ENCODE data around the gene OPCML. TPM values are rescaled to one million over a fixed set of nuclear protein-coding genes. Genes with fewer than 3 reads are reported as not detected.

OPCML gene
- total RNA-seq, 1 donor from 2014 or later = not detected

- intact Hi-C loops (cut with micrococcal nuclease) = no loop called here
- TF ChIP-seq CTCF (IDR thresholded peaks at IDR 0.05) = no peak
- ChIA-PET POLR2A (no interaction called here), CTCF (no interaction called here)
- Mint-ChIP-seq H3K27me3 (no peaks in the 10 kb centered on the region), H3K27ac (no peak overlapping the region), H3K36me3 (ENCODE audit: low read depth) (no peaks in the 10 kb centered on the region), H3K4me3 (no peak overlapping the region), H3K9me3 (no peaks in the 10 kb centered on the region), H3K4me1 (no peaks in the 10 kb centered on the region)
- DNase-seq (no peak), ATAC-seq (ENCODE audit: low read depth) (no peak)
Measured at GRCh38 chr11:133048270-133048669, 484.0 kb downstream of the OPCML start.

- ATAC-seq (ENCODE audit: low read depth) (no peak), DNase-seq (no peak)
- CTCF ChIA-PET = no interaction called here
- Mint-ChIP-seq H3K36me3 (ENCODE audit: low read depth) (no peaks in the 10 kb centered on the region), H3K4me3 (no peak overlapping the region), H3K9me3 (no peaks in the 10 kb centered on the region), H3K27ac (no peak overlapping the region), H3K27me3 (no peaks in the 10 kb centered on the region), H3K4me1 (no peaks in the 10 kb centered on the region)
- POLR2A ChIA-PET = no interaction called here
- intact Hi-C loops (cut with micrococcal nuclease) = no loop called here
- no peak for TF ChIP-seq CTCF (IDR thresholded peaks at IDR 0.05)
Measured at GRCh38 chr11:133047771-133048115, 484.6 kb downstream of the OPCML start.

GRCh38 chr11:133047036-133047770 lies 485.1 kb downstream of the OPCML start:
- ATAC-seq (ENCODE audit: low read depth) (no peak), DNase-seq (no peak)
- TF ChIP-seq CTCF (IDR thresholded peaks at IDR 0.05) = no peak
- Mint-ChIP-seq H3K27me3 (no peaks in the 10 kb centered on the region), H3K4me1 (no peaks in the 10 kb centered on the region), H3K36me3 (ENCODE audit: low read depth) (no peaks in the 10 kb centered on the region), H3K4me3 (no peak overlapping the region), H3K27ac (no peak overlapping the region), H3K9me3 (no peaks in the 10 kb centered on the region)
- CTCF ChIA-PET = no interaction called here
- intact Hi-C loops (cut with micrococcal nuclease) = no loop called here
- POLR2A ChIA-PET = no interaction called here

- no peaks in the 10 kb centered on the region for H3K36me3 Mint-ChIP-seq (ENCODE audit: low read depth)
- DNase-seq (no peak), ATAC-seq (ENCODE audit: low read depth) (no peak)
- H3K9me3 Mint-ChIP-seq = no peaks in the 10 kb centered on the region
- H3K27ac Mint-ChIP-seq = no peak overlapping the region
- ChIA-PET POLR2A (no interaction called here), CTCF (no interaction called here)
- no peak for TF ChIP-seq CTCF (IDR thresholded peaks at IDR 0.05)
- H3K4me1 Mint-ChIP-seq = no peaks in the 10 kb centered on the region
- H3K4me3 Mint-ChIP-seq = no peak overlapping the region
- H3K27me3 Mint-ChIP-seq = no peaks in the 10 kb centered on the region
- intact Hi-C loops (cut with micrococcal nuclease) = no loop called here
Measured at GRCh38 chr11:133046252-133046651, 486.0 kb downstream of the OPCML start.

- Mint-ChIP-seq H3K4me3 (no peak overlapping the region), H3K4me1 (no peaks in the 10 kb centered on the region), H3K27ac (no peak overlapping the region), H3K27me3 (no peaks in the 10 kb centered on the region), H3K36me3 (ENCODE audit: low read depth) (no peaks in the 10 kb centered on the region), H3K9me3 (no peaks in the 10 kb centered on the region)
- CTCF ChIA-PET = no interaction called here
- no peak for DNase-seq
- POLR2A ChIA-PET = no interaction called here
- intact Hi-C loops (cut with micrococcal nuclease) = no loop called here
- ATAC-seq (ENCODE audit: low read depth) = no peak
- TF ChIP-seq CTCF (IDR thresholded peaks at IDR 0.05) = no peak
Measured at GRCh38 chr11:133041928-133042882, 490.1 kb downstream of the OPCML start.

Measured in activated B cell treated with CpG ODN at 0.5 μM for 24 hours (primary cell).